ENCODE data around the gene CCNY.

The CCNY gene

DNA sequence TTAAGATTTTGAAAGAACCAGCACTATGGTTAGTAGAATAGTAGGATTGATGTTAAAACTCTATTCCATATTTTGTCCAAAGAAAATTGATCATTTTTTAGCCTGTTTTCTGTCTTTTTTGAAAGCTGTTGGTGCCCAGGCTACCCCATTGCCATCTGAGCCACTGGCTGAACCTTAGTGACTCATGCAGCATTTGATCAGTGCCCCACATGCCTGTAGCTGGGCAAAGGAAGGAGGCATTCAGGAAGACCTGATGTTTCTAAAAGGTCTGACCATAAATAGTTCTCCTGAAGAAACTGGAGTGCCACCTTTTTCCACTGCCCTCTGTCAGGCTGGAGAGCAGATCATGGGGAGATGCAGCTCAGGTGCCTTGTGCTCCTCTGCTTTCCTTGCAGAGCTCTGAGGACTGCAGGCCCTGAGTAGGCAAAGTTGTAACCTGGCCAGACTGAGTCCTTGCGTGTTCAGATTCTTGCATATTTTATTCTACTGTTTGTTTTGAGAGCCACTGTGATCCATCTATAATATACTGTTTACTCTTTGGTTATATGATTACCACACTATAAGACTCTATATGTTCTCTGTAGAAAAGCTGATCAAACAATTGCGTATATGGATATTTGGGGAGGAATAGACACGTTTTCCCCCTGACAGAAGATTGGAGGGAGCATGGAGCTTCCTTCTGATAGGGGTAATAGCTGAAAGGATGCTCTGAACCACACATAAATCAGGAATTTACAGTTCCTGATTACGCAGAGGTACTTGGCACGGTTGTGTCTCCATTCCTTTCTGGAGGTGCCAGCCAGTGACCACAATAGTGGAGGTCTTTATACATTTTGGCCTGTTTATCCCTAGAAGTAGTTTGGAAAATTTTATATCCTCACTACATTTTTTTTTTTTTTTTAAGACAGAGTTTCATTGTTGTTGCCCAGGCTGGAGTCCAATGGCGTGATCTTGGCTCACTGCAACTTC, 219.9 kb downstream of the CCNY start:
- peak; percentile 91 for DNase-seq (ENCODE audit: low read depth, low spot score)

DNA sequence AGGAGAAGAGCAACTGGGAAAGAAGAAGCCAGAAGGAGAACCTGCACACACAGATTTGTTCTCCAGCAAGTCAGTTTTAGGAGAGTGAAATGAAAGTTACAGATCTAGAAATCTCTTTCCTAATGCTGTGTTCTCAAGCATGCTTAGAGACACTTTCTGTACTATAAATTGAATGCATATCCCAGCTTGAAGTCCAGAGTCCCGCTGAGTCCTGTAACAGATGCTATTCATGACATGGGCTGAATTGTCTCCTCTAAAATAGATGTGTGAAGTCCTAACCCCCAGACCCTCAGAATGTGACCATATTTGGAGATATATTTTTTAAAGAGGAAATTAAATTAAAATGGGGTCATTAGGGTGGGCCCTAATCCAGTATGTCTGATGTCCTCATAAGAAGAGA, 222.0 kb downstream of the CCNY start:
- no peak for DNase-seq (ENCODE audit: low read depth, low spot score)

DNA sequence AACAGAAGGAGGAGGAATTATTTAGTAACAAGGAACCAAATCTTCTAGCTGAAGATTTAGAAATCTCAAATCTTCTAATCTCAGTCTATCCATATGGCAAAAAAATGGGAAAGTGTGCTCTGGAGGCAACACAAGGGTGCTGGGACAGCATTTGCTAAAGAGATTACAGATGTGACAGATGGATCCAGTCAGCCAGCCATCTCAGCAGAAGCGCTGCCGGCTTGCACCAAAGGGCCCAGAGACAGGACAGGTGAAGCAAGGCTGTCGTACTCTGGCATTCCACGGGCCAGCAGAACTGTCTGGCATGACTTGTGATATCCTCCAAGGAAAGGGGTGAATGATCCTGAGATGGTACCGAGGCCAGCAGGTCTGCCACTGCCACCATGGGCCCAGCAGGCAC, 223.1 kb downstream of the CCNY start:
- no peak for DNase-seq (ENCODE audit: low read depth, low spot score)

DNA sequence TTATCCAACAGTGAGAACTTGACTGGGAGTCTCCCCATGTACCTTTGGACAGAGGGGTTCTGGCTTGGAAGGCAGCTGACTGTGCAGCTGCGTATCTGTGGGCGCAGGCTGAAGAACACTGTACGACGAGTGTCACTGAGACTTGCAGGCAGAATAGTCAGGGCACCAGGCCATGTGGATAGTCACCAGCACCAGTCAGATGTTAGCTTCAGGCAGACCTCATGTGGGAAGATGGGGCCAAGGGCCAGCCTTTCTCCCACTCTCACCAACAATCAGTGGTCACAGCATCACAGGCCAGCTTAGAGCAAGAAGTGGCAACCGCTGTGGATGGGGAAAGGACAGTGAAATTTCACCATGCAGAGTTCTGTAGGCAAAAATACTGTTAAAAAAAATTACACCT, 225.4 kb downstream of the CCNY start:
- no peak for DNase-seq (ENCODE audit: low read depth, low spot score)

DNA sequence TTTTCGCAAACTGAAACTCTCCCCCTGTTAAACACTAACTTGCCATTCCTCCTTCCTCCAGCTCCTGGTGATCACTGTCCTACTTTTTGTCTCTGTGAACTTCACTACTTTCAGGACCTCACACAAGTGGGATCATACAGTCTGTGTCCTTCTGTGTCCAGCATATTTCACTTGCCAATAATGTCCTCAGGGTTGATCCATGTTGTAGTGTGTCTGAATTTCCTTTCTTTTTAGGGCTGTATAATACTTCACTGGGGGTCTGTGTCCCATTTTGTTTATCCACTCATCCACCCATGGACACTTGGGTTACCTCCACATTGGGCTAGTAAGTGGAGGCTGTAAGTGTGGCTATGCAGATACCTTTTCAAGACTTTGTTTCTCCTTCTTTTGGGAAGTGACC, 226.1 kb downstream of the CCNY start:
- no peak for DNase-seq (ENCODE audit: low read depth, low spot score)

DNA sequence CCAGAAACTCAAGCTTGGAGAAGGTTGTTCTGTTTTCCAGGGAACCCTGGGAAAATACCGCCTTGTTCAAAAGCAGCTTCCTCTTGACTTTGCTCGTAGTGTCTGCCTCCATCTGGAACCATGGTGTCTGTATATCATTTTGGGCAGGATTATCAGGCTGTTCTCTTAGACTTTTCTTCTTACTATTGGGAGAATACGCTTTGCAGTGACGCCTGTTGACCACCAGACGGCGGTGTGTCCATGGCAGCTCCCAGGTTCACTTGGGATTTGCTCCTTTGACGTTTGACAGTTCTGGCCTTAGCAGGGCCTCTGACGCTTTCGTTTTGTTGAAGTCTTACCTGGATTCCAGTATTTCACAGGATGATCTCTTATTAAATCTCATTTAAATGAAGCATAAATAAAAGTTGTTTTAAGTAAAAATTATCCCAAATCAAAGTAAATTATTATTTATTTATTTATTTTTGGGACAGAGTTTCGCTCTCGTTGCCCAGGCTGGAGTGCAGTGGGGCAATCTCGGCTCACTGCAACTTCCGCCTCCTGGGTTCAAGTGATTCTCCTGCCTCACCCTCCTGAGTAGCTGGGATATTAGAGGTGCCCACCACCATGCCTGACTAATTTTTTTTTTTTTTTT, 227.1 kb downstream of the CCNY start:
- DNase-seq (ENCODE audit: low read depth, low spot score): peak; percentile 82

DNA sequence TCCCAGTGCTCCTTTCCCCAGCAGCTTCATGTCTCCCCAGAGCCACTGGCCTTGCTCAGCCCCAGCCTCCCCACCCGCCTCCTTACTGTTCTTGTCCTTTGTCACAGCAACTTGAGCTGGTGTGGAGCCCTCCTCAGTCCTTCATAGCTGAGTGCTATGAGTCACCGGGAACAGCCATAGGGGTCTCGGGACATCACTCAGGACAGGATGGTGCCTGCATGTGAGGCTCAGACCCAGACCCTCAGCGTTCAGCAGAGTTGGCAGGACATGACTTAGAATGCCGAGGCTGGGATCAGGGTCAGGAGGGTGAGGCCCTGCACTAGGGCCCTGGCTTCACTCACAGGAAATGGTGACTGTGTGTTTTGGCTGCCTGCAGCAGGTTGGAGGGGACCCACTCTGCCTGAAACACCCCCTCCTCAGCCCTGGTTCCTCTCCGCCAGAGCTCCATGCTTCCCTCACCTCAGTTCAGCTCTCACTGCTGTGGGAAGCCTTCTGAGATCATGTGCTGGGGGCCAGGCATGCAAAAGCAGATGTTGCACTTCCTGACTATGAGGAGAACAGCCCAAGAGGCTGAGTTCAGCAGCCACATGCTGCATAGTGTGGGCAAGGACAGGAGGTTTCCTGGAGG, 228.1 kb downstream of the CCNY start:
- no peak for DNase-seq (ENCODE audit: low read depth, low spot score)

DNA sequence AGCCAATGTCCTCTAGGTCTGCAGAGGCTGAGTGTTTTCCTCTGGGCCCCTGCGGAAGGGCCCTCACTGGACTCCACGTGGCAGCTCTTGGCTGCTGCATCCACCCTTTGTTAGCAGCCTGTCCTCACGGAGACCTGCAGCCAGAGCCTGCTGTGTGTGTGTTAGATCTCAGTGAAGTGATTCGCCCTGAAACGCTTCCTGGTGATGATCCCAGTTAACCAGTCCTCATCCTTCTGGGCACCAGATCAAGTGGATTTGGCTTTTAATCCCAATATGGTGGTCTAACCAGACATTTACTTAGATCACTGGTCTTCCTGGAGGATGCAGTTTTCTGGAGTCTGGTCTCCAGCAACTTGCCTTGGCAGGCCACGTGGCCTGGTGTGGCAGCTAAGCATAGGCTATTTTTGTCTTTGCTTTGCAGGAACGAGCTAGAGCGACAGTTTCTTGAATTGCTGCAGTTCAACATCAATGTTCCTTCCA, 229.3 kb downstream of the CCNY start:
- DNase-seq (ENCODE audit: low read depth, low spot score): peak; percentile 47

DNA sequence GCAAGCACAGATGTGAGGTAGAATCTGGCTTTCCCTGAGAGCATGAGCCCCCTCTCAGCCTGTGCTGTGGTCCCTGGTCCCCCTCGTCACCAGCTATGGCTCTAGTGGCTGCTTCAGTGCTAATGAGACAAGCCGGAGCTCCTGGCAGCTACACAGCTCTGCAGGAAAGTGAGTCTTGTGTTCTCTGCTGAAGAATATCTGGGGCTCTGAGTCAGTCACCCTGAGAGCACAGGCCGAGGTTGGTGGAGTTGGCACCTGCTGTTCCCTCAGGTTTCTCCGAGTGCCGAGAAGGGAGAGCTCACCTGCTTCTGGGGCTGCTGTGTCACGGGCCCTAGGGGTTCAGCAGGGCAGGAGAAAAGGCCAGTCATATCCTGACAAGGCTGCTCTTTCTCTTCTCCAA, 231.6 kb downstream of the CCNY start:
- no peak for DNase-seq (ENCODE audit: low read depth, low spot score)

DNA sequence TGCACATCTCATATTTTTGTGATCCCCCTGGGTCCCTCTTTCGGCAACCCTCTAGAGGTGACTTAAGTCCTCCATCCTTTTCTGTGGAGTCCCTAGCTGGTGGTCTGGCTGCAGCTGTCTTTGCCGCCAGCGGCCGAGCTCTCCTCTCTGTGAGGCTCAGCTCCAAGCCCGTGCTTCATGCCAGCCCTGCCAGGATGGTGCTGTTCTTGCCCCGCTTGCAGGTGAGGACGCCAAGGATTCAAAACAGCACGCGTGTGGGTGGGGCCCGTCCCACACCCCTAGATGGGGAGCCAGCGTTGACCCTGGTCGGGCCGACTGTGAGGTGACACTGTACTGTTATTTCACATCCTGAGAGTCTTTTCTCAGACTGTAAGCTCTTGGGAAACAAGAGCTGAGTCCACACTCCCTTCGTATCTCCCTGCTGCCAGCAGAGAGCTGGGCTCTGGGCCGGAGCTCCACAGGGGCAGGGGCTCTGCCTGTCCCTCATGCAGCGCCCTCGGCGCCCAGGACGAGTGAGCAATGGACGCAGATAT, 232.2 kb downstream of the CCNY start:
- no peak for DNase-seq (ENCODE audit: low read depth, low spot score)

DNA sequence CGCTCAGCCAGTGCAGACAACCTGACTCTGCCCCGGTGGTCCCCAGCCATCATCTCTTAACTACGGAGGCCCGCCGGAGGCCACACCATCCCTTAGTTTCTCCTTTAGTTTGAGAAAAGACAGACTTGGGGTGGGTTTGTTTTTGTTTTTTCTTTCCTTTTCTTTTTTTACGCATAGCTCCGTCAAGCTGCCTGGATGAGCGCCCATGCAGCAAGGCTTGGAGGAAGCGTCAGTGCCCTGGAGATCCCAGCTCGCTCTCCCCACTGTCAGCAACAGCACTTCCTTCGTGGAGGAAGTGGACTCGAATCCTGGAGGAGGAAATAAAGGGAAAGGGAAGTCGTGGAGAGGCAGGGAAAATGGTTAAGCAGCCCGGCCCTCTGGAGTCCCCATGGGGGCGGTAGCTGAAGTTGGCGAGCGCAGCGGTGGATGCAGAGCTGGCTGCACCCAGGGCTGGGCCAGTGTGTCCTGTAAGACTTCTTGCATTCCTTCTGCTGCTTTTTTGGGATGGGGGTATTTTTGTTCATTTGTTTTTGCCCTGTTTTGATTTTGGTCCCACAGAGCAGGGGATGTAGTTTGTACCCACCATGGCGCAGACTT, 232.9 kb downstream of the CCNY start:
- no peak for DNase-seq (ENCODE audit: low read depth, low spot score)

DNA sequence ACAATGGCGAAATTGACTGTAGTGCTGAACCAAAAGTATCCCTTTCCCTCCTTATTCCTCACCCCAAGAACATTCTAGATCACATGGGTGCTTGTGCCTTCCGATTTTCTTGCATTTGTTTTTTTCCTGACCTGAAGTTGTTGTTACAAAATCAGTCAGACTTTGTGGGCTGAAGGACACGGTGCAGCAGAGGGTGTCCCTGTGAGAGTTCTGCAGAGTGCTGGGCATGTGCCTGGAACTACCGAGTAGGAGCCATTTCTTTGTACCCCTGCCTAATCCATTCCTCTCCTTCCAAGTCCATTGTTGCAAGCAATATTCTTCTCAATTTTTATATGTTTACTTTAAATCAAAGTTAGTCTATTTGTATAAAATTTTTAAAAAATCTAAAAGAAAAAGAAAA, 233.5 kb downstream of the CCNY start:
- DNase-seq (ENCODE audit: low read depth, low spot score): no peak

DNA sequence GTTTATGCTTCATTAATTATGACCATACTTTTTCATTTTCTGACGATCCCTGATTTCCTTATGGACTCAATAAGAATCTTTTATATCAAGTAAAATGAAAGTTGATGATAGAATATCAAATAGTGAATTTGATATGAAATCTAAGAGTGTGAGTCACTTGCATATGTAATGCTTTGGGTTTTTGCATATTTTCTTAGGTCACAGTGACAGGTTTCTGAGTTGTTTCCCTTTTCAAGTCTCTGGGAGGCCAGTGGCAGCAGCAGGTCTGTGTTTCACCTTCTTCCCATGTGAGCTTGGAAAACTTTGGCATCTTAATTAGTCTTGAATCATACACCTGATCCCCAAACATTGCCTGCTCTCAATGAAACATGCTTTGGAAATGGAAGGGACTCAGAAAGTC, 234.1 kb downstream of the CCNY start:
- no peak for DNase-seq (ENCODE audit: low read depth, low spot score)

DNA sequence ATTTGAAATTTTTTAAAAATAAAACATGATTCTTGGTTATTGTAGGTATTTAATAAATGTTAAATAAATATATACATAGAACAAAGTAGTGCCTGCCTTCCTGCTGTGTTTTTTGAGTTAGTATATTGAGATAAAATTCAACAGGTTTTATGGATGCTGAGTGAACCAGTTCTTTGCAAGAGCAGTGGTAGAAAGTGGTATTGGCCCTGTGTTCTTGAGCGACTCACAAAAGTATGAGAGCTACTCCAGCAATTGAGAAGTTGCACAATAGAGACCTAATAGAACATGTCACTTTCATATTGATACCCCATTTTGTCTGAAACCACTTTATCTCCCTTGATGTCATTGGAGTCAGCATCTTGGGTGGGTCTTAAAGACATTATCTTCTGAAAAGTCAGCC, 236.3 kb downstream of the CCNY start:
- no peak for DNase-seq (ENCODE audit: low read depth, low spot score)

DNA sequence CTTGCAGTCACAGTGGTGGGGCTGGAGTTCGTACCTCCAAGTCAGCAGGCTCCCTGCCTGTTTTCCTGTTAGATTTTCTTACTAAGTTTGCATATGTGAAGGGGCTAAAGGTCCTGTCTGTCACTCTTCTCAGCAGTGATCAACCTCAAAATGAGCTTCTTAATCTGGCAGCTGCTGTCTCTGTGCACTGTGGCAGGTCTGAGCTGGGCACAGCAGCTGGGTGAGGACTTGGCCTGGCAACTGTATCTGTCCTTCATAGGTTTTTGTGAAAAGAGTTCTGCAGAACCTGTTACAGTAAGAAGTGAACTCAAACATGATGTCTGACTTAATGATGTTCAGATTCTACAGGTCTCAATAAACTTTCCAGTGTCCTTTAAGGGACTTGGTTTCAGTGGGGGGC, 237.5 kb downstream of the CCNY start:
- no peak for DNase-seq (ENCODE audit: low read depth, low spot score)

DNA sequence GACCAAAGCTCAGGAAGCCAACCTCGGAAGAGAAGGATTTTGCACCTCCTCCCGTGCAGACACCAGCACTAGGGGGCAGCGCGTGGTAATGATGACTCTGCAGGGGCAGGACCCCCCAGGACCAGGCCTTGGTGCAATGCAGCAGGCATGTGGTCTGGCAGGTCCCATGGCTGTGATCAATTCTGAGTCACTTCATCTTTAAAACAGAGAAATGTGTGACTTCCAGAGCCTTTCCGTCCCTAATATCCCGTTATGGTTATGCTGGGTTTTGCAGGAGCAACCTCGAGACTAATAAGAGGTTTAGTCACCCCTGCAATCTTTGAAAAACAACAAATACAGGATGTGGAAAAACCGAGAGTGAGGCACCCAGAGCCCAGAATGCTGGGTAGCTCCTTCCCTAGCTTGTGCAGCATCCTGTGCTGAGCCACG, 238.6 kb downstream of the CCNY start:
- DNase-seq (ENCODE audit: low read depth, low spot score): peak; percentile 90

DNA sequence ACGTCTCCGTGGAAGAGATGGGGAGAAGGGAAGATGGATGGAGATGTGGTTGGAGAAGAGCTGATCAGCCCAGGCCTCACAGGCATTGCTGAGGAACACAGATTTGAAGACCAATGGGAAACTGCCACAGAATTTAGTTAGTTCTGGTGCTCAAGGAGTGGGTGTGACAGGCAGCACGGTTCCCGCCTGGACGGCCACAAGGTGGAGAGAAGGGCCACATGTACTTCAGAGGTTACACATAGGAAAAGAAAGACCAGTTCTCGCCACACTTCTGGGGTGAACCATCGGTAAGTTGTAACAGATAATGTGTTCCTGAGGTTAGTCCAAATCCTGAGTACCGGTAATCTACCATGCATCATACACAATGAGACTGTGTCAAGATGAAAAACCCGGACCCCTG, 239.3 kb downstream of the CCNY start:
- DNase-seq (ENCODE audit: low read depth, low spot score): no peak

DNA sequence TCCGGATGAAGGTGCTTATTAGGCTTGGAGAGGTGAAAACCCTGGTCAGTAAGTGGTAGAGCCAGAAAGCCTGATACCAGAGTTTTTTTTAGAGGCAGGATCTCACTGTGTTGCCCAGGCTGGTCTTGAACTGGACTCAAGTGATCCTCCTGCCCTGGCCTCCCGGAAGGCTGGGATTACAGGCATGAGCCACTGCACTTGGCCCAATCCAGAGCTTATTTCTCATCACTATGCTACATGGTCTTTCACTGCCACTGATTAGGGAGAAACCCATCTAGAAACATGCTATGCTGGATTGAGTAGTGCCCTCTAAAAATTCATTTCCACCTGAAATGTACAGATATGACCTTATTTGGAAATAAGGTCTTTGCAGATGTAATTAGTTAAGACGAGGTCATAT, 240.4 kb downstream of the CCNY start:
- DNase-seq (ENCODE audit: low read depth, low spot score): no peak

DNA sequence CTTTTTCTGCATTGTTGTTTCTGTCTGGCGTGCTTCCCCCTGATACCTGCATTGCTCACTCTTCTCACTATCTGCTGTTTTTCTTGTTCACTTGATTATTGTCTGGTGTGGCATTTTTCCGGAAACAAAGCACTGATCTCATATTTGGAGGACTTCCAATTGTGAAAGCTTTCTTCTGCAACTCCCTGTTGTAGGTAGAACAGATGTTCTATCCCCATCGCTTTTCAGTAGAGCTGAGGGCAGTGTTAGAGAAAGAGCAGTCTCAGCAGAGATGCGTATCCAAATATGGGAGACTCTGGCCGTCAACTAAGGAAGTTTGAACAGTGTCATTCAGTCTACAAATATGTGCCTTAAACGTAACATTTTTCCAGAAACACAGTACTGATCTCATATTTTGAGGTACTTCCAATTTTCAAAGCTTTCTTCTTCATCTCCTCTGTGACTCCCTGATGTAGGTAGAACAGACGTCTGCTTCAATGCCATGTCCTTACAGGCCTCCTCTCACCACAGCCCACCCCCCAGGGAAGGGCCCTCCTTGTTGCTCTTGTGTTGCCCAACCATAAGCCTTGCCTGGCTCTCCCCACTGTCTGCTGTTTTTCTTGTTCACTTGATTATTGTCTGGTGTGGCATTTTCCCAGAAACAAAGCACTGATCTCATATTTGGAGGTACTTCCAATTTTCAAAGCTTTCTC, 241.8 kb downstream of the CCNY start:
- DNase-seq (ENCODE audit: low read depth, low spot score): no peak

DNA sequence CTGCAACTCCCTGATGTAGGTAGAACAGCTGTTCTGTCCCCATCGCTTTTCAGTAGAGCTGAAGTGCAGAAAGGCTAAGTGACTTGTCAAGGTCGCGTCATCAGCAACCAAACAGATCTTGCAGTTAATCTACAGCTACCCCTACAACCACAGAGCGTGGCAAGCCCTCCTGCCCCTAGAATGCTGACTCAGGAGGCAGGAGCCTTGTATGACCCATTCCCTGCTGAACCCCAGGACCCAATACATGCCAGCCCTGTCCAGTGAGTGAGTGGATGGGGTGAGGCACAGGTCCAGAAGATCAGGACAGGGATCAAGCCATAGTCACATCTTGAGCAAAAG, 242.3 kb downstream of the CCNY start:
- DNase-seq (ENCODE audit: low read depth, low spot score): no peak

DNA sequence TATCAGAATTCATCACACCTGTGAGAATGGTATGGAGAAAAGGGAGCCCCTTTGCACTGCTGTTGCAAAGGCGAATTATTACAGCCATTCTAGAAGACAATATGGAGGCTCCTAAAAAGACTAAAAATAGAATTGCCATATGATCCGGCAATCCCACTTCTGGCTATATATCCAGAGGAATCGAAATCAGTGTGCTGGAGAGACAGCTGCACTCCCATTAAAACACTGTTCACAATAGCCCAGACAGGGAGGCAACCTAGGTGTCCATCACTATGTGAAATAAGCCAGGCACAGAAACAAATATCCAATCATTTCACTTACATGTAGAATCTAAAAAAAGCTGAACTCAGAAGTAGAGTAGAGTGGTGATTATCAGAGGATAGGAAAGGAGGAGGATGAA, 242.8 kb downstream of the CCNY start:
- DNase-seq (ENCODE audit: low read depth, low spot score): no peak

Data from astrocyte of the hippocampus (primary cell).